NCI-H2029 (cell line): ENCODE data around the gene EIF1.
A peak's percentile ranks its signal among the peaks of the same experiment; 100 is the strongest.
"Not testable (repeated sequence)": the region's sequence is repeated elsewhere in the genome, so short reads cannot be mapped to it uniquely, and the experiment has no call there.

Experiments
- DNase-seq: peaks from one replicate; lab custom pipeline; 2025; lab: John Stamatoyannopoulos, UW

Gene EIF1

GRCh38 chr17:41678907-41679739 lies 9.6 kb upstream of the EIF1 start:
- DNase-seq, result peak; percentile 70

GRCh38 chr17:41679740-41680425 lies 8.8 kb upstream of the EIF1 start:
- no peak for DNase-seq

GRCh38 chr17:41680426-41681040 lies 8.2 kb upstream of the EIF1 start:
- no peak for DNase-seq

- DNase-seq, result no peak
Measured at GRCh38 chr17:41681776-41682175, 6.9 kb upstream of the EIF1 start.

GRCh38 chr17:41682631-41683030 lies 6.1 kb upstream of the EIF1 start:
- no peak for DNase-seq

GRCh38 chr17:41683441-41684007 lies 5.2 kb upstream of the EIF1 start:
- DNase-seq, result no peak

- DNase-seq, result no peak
Measured at GRCh38 chr17:41684035-41684434, 4.7 kb upstream of the EIF1 start.

- not testable (repeated sequence) for DNase-seq
Measured at GRCh38 chr17:41685753-41686152, 2.9 kb upstream of the EIF1 start.

DNA sequence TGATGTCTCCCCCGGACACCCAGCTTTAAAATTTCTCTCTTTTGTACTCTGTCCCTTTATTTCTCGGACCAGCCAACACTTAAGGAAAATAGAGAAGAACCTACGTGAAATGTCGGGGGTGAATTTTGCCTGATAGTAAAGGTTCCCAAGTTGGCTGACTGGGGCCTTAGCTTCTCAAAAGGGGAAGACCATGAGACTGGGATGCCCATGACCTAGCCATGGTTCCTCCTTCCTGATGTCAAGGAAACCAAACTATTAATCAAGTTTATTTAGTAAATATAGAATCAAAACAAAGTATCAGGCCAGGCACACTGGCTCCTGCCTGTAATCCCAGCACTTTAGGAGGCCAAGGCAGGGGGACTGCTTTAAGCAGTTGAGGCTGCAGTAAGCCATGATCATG lies 2.4 kb upstream of the EIF1 start:
- no peak for DNase-seq

GRCh38 chr17:41687828-41688640 lies 651 bp upstream of the EIF1 start:
- DNase-seq, result peak; percentile 65

DNA sequence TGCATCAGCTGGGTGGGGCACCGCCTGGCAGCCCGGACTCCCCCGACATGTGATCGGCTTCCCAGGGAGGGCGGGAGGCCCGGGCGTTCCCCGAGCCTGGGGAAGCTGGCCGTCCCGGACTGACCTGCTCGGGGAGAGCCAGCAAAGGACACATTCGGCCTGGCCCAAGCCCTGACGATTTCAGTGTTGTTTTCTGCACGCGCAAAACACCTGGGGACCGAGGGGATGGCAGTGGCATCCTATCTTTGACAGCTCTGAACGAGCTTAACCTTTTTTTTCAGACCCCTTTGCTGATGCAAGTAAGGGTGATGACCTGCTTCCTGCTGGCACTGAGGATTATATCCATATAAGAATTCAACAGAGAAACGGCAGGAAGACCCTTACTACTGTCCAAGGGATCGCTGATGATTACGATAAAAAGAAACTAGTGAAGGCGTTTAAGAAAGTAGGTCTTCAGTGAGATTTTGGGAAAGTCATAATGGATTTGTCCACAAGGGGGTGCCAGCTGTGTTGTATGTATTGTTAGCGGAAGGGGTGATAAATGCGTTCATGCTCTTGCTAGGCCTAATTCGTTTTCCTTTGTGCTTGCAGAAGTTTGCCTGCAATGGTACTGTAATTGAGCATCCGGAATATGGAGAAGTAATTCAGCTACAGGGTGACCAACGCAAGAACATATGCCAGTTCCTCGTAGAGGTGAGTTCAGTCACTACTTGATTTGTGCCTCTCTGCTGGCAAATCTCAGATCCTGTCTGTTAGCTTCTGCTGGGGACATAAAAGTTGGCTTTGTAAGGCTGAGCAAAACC lies 1.0 kb downstream of the EIF1 start:
- DNase-seq, result no peak

DNA sequence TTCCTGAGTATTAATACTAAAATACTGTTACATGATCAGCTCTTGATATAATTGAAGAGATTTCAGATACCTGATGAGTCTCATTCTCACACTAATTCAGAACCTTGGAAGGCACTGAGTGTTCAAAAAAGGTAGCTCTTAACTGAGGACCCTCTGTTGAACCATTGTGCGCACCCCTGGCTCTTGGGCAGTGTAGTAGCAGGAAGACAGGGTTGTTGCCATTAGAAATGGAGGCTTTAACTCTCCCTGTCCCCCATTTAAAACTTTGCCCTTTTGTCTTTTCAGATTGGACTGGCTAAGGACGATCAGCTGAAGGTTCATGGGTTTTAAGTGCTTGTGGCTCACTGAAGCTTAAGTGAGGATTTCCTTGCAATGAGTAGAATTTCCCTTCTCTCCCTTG lies 1.8 kb downstream of the EIF1 start:
- no peak for DNase-seq

GRCh38 chr17:41691031-41691777 lies 2.5 kb downstream of the EIF1 start:
- no peak for DNase-seq

DNA sequence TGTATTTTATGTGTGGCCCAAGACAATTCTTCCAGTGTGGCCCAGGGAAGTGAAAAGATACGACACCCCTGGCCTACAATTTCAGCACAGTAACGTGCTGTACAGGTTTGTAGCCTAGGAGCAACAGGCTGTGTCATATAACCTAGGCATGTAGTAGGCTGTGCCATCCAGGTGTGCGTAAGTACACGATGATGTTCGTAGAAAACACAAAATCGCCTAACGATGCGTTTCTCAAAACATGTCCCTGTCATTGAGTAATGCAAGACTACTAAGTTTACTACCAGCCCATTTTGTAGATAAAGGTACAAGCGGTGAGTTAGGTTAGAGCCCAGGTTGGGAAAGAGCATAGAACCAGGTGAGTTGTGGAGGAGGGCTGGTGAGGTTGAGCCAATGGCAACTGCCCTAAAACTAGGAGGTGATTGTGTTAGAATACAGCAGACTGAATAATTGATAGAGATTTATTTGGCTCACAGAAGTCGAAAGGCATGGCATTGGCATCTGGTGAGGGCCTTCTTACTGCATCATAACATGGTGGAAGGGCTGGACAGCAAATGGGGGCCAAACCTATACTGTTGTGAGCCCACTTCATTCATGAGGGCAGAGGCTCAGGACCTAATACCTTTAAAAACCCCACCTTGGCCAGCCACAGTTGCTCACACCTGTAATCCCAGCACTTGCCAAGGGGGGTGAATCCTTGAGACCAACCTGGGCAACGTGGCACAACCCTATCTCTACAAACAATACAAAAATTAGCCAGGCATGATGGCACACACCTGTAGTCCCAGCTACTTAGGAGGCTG lies 4.2 kb downstream of the EIF1 start:
- DNase-seq, result no peak

DNA sequence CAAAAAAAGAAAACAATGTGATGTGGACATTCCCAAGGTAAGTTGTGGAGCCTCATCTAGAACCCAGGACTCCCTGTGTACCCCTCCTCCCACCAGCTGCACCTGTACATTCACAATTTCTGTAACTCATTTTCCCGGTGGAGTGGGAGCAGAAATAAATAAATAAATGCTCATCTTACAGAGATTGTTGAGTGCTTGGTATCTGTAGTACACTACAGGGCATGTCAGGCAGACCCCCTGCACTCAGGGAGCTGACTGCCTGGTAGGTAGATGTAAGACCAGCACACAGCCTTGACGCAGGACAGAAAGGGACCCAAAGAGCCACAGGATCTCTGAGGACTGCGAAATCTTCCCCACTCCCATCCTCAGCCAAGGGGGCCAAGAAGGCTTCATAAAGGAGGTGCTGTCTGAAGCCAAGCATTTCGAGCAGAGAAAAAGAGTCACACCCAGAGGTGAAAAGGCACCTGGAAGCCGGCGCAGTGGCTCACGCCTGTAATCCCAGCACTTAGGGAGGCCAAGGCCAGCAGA lies 6.5 kb downstream of the EIF1 start:
- peak; percentile 22 for DNase-seq

GRCh38 chr17:41695954-41696757 lies 7.5 kb downstream of the EIF1 start:
- peak; percentile 58 for DNase-seq

DNA sequence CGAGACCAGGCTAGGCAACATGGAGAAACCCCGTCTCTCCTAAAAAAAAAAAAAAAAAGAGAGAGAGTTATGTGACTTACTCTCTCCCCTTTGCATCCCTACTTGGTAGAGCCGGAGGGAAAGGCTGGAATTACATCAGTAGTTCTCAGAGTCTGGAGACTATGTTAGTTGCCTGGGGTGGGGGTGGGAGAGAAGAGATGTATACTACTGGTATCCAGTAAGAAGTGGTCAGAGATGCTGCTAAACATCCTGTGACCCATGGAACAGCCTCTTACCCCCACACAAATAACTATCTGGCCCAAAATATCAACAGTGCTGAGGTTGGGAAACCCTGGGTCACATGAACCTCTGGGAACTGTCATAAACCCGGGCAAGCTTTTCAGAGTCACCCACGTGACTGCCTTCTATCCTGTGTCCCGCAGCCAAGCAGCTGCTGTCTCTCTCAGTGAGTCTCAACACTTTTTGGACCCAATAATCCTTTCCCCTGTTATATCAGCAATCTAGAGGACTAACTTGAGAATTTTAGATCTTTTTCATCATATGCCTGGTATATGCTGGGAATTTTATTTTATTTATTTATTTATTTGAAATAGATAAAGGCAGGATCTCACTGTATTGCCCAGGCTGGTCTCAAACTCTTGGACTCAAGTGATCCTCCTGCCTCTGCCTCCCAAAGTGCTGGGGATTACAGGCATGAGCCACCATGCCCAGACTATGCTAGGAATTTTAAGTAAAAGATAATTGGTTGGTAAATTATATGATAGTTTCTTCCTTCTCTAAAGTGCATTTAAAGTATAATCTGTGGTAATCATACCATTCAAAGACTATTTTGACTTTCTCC lies 8.7 kb downstream of the EIF1 start:
- DNase-seq, result no peak
